Mesenchymal stem cell (in vitro differentiated cells and primary cell): Measurements from ENCODE around the gene SMS.

ENCODE experiments used
- DNase-seq: peaks from one replicate; pipeline ENCODE4 v3.0.0-alpha.2; 2013
- H2AFZ ChIP-seq: one replicate; pipeline ENCODE4 v1.6.1; 2013; ENCODE audit warnings: low read depth, mild to moderate bottlenecking, control low read depth, inconsistent platforms, low read length, moderate library complexity
- H2AK5ac ChIP-seq: 2 replicates; pipeline ENCODE4 v1.6.1; 2013; ENCODE audit warnings: low read length, moderate library complexity, mild to moderate bottlenecking, inconsistent platforms; ENCODE audit not compliant: severe bottlenecking
- H2BK120ac ChIP-seq: one replicate; pipeline ENCODE4 v1.6.1; 2013; ENCODE audit warnings: low read depth, mild to moderate bottlenecking, inconsistent platforms, low read length, moderate library complexity
- H2BK12ac ChIP-seq, 2 experiments: one replicate each; pipeline ENCODE4 v1.6.1; 2013; ENCODE audit warnings: inconsistent platforms in 2 of 2, low read length in 2 of 2, mild to moderate bottlenecking in 2 of 2, moderate library complexity in 2 of 2, control low read depth in 1 of 2
- H2BK15ac ChIP-seq: one replicate; pipeline ENCODE4 v1.6.1; 2013; ENCODE audit warnings: mild to moderate bottlenecking, low read depth, inconsistent platforms; ENCODE audit not compliant: poor library complexity, severe bottlenecking
- H2BK5ac ChIP-seq: 2 replicates; pipeline ENCODE4 v1.6.1; 2013; ENCODE audit warnings: low read depth, mild to moderate bottlenecking, low read length, control low read depth, inconsistent platforms; ENCODE audit not compliant: poor library complexity, severe bottlenecking
- H3K14ac ChIP-seq, 2 experiments: one replicate each; pipeline ENCODE4 v1.6.1; 2013; ENCODE audit warnings: inconsistent platforms in 2 of 2, low read length in 2 of 2, control low read depth in 1 of 2, mild to moderate bottlenecking in 1 of 2, moderate library complexity in 1 of 2
- H3K18ac ChIP-seq, 2 experiments: one replicate each; pipeline ENCODE4 v1.6.1; 2013; ENCODE audit warnings: inconsistent platforms in 2 of 2, low read length in 2 of 2, control low read depth in 1 of 2, low read depth in 1 of 2, mild to moderate bottlenecking in 1 of 2
- H3K23ac ChIP-seq, 2 experiments: one replicate each; pipeline ENCODE4 v1.6.1; 2013; ENCODE audit warnings: inconsistent platforms in 2 of 2, low read length in 2 of 2, mild to moderate bottlenecking in 2 of 2, moderate library complexity in 2 of 2, control low read depth in 1 of 2
- H3K27ac ChIP-seq: 2 replicates; pipeline ENCODE4 v1.5.1; 2013; ENCODE audit warnings: mild to moderate bottlenecking, moderate library complexity, low read length, control low read depth, inconsistent platforms; ENCODE audit not compliant: poor library complexity, severe bottlenecking
- H3K27me3 ChIP-seq, 2 experiments: 2 replicates each; pipeline versions ENCODE4 v1.6.1 to v1.7.0; 2013; ENCODE audit warnings: low read length in 2 of 2, mild to moderate bottlenecking in 2 of 2, moderate library complexity in 2 of 2, control low read depth in 1 of 2, inconsistent platforms in 1 of 2; ENCODE audit not compliant: control insufficient read depth in 1 of 2, insufficient read depth in 1 of 2
- H3K36me3 ChIP-seq, 2 experiments: 2 replicates each; pipeline versions ENCODE4 v1.6.1 to v1.7.0; 2013; ENCODE audit warnings: low read length in 2 of 2, control low read depth in 1 of 2, inconsistent platforms in 1 of 2, low read depth in 1 of 2, mild to moderate bottlenecking in 1 of 2; ENCODE audit not compliant: insufficient read depth in 2 of 2, control insufficient read depth in 1 of 2
- H3K4ac ChIP-seq, 2 experiments: one replicate each; pipeline ENCODE4 v1.6.1; 2013; ENCODE audit warnings: inconsistent platforms in 2 of 2, low read length in 2 of 2, mild to moderate bottlenecking in 2 of 2, moderate library complexity in 2 of 2, control low read depth in 1 of 2, low read depth in 1 of 2
- H3K4me1 ChIP-seq: 2 replicates; pipeline ENCODE4 v1.6.1; 2013; ENCODE audit warnings: low read depth, low read length, control low read depth; ENCODE audit not compliant: control insufficient read depth, insufficient read depth
- H3K4me2 ChIP-seq: 2 replicates; pipeline ENCODE4 v1.6.1; 2013; ENCODE audit warnings: low read length, mild to moderate bottlenecking, inconsistent platforms; ENCODE audit not compliant: poor library complexity, severe bottlenecking
- H3K4me3 ChIP-seq, 2 experiments: 2 replicates each; pipeline versions ENCODE4 v1.5.1 to v1.7.0; 2013; ENCODE audit warnings: low read length in 2 of 2, mild to moderate bottlenecking in 2 of 2, control low read depth in 1 of 2, low read depth in 1 of 2; ENCODE audit not compliant: insufficient read depth in 1 of 2
- H3K79me1 ChIP-seq: replicated peaks from 2 replicates; pipeline ENCODE4 v1.6.1; 2013; ENCODE audit warnings: mild to moderate bottlenecking, control low read depth, low read length, inconsistent platforms; ENCODE audit not compliant: poor library complexity, severe bottlenecking
- H3K9ac ChIP-seq: 2 replicates; pipeline ENCODE4 v1.7.0; 2013; ENCODE audit warnings: mild to moderate bottlenecking, low read length, moderate library complexity
- H3K9me3 ChIP-seq: 2 replicates; pipeline ENCODE4 v1.7.0; 2013; ENCODE audit warnings: mild to moderate bottlenecking, low read length; ENCODE audit not compliant: control insufficient read depth
- H4K8ac ChIP-seq: one replicate; pipeline ENCODE4 v1.6.1; 2013; ENCODE audit warnings: inconsistent platforms, mild to moderate bottlenecking, low read length, moderate library complexity
- H4K91ac ChIP-seq: one replicate; pipeline ENCODE4 v1.6.1; 2013; ENCODE audit warnings: mild to moderate bottlenecking, low read length, inconsistent platforms
- WGBS: methylation state at CpG from one replicate; pipeline ENCODE4 v1.1.7; 2013; ENCODE audit warnings: mixed read lengths; 5-methylcytosine and 5-hydroxymethylcytosine counted together

SMS gene

DNA sequence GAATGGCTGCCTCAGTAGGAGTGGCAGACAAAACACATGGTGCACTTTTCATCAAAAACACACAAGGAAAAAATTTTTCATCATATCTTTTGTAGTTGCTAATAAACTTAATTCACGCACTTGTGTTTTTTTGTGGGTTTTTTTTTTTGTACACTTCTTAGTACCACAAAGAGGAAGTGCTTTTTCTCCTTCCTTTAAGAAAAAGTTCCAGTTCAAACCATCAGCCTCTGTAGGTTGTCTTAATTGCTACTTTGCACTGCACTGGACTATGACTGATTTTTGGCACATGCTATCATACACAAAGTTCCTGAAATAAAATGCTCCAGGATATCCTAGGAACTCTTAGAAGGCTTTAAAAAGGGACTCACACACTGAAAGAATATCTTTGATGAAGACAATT is 91.6 kb downstream of the SMS start, which contains the start of gene PHEX:
Gene PHEX (plus strand): TSS at position 242 of the 400 bp plus-strand sequence. CDS start 681 bp downstream, outside the sequence.
- Histone ChIP-seq H4K91ac (no peak within 1 kb of the TSS), H3K4me1 (no peaks in the 10 kb centered on the region), H3K79me1 (no peaks in the 10 kb centered on the region), H2AK5ac (no peak within 1 kb of the TSS), H3K27ac (no peak within 1 kb of the TSS), H3K18ac (no peak within 1 kb of the TSS), H3K4me3 (no peak within 1 kb of the TSS), H2BK120ac (no peak within 1 kb of the TSS), H3K4ac (no peak within 1 kb of the TSS), H3K27me3 (no peaks in the 10 kb centered on the region), H3K9me3 (no peaks in the 10 kb centered on the region), H4K8ac (no peak within 1 kb of the TSS), H3K14ac (no peak within 1 kb of the TSS), H2BK5ac (no peak within 1 kb of the TSS), H2AFZ (no peak within 1 kb of the TSS), H3K9ac (no peak within 1 kb of the TSS), H2BK12ac (no peak within 1 kb of the TSS), H3K23ac (no peak within 1 kb of the TSS), H3K4me2 (no peak within 1 kb of the TSS), H3K36me3 (no peaks in the 10 kb centered on the region), H2BK15ac (no peak within 1 kb of the TSS)
- no peak for DNase-seq
- WGBS = no CpG with 5 or more reads among the region's 1 CpG

DNA sequence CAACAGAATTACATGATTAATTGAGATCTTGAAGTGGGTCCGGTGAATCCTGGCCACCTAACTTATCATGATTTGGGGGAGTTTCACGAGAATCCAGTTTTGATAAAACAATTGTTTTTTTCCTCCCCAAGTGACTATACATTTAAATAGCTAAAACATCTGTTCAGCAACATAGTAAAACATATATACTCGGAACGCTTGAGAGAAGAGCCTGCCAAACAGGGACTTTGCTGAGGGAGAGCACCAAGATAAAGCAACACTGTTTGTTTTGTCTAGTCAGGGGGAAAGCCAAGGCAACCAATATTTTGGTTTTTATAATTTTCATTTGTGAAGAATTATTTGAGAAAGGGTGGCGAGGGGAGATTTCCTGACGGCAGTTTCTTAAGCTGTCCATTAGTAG is 92.0 kb downstream of the SMS start:
- H3K79me1 ChIP-seq = no peaks in the 10 kb centered on the region
- H2BK12ac ChIP-seq = no peak overlapping the region
- H3K4me3 ChIP-seq = no peak overlapping the region
- no peak overlapping the region for H3K27ac ChIP-seq
- no peaks in the 10 kb centered on the region for H3K27me3 ChIP-seq
- no peak overlapping the region for H3K23ac ChIP-seq
- no peak overlapping the region for H3K4ac ChIP-seq
- no peak for DNase-seq
- H3K14ac ChIP-seq = no peak overlapping the region
- H3K9me3 ChIP-seq = no peaks in the 10 kb centered on the region
- no peak overlapping the region for H2AK5ac ChIP-seq
- no peaks in the 10 kb centered on the region for H3K4me1 ChIP-seq
- H3K9ac ChIP-seq = no peak overlapping the region
- no peak overlapping the region for H2BK120ac ChIP-seq
- H3K36me3 ChIP-seq = no peaks in the 10 kb centered on the region
- no peak overlapping the region for H4K91ac ChIP-seq
- no peak overlapping the region for H4K8ac ChIP-seq
- H2AFZ ChIP-seq = no peak overlapping the region
- H2BK5ac ChIP-seq = no peak overlapping the region
- no peak overlapping the region for H3K18ac ChIP-seq
- 98% methylated on average over 6 of the region's 6 CpGs for WGBS
- H2BK15ac ChIP-seq = no peak overlapping the region
- no peak overlapping the region for H3K4me2 ChIP-seq

DNA sequence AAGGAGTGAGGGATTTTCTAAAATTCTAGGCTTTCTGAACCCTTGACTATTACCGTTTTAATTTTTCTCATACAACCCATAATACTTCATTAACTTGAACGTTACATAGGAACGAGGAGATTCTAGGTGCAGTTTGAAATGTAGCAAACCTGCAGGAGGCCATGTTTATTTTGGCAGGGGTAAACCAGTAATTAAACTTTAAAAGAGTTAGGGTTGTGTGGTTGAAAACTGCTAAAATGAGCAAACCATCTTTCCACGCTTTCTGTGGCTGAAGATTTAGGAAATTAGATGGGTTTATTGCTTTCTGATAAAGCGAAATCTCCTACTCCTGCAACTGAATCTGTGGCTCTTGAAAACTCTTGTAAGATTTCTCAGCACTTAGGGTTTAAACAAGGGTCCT is 93.3 kb downstream of the SMS start:
- no peak overlapping the region for H4K91ac ChIP-seq
- no peak overlapping the region for H3K18ac ChIP-seq
- no peaks in the 10 kb centered on the region for H3K9me3 ChIP-seq
- no peak overlapping the region for H3K4ac ChIP-seq
- H3K27me3 ChIP-seq = no peaks in the 10 kb centered on the region
- H3K27ac ChIP-seq = no peak overlapping the region
- H3K79me1 ChIP-seq = no peaks in the 10 kb centered on the region
- H3K4me1 ChIP-seq = no peaks in the 10 kb centered on the region
- no peak overlapping the region for H3K14ac ChIP-seq
- H3K4me2 ChIP-seq = no peak overlapping the region
- no peak overlapping the region for H3K4me3 ChIP-seq
- peak overlapping the region; percentile 34 for H2BK120ac ChIP-seq
- no peak overlapping the region for H2BK12ac ChIP-seq
- no peak overlapping the region for H2AFZ ChIP-seq
- no peak overlapping the region for H3K23ac ChIP-seq
- H2BK15ac ChIP-seq = no peak overlapping the region
- H3K36me3 ChIP-seq = no peaks in the 10 kb centered on the region
- H2BK5ac ChIP-seq = no peak overlapping the region
- H4K8ac ChIP-seq = no peak overlapping the region
- H2AK5ac ChIP-seq = no peak overlapping the region
- DNase-seq = no peak
- H3K9ac ChIP-seq = no peak overlapping the region
- WGBS = 93% methylated on average over 4 of the region's 5 CpGs

DNA sequence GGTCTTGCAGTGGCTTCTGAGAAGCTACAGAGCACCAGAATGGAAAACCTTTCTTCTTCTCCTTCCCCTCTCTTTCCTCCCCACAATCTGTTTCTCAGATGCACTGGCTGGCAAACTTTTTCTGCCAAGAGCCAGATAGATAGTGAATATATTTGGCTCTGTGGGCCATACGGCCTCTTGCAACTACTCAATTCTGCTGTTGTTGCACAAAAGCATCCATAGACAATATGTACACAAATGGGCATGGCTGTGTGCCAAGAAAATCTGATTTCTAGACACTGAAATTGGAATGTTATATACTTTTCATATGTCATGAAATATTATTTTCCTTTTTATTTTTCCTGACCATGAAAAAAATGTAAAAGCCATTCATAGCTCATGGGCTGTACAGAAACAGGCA is 94.7 kb downstream of the SMS start:
- Histone ChIP-seq H3K23ac (no peak overlapping the region), H3K27ac (no peak overlapping the region), H3K9me3 (no peaks in the 10 kb centered on the region), H2BK12ac (no peak overlapping the region), H3K4me1 (no peaks in the 10 kb centered on the region), H3K4me3 (no peak overlapping the region), H2AFZ (no peak overlapping the region), H2BK5ac (no peak overlapping the region), H2BK15ac (no peak overlapping the region), H2BK120ac (no peak overlapping the region), H3K9ac (no peak overlapping the region), H3K4ac (no peak overlapping the region), H3K79me1 (no peaks in the 10 kb centered on the region), H4K8ac (no peak overlapping the region), H4K91ac (no peak overlapping the region), H3K27me3 (no peaks in the 10 kb centered on the region), H3K14ac (no peak overlapping the region), H3K18ac (no peak overlapping the region), H2AK5ac (no peak overlapping the region), H3K36me3 (no peaks in the 10 kb centered on the region), H3K4me2 (no peak overlapping the region)
- no CpG with 5 or more reads among the region's 1 CpG for WGBS
- no peak for DNase-seq
